K562 (cell line): ENCODE data around the gene INPPL1. TPM values are rescaled to one million over a fixed set of nuclear protein-coding genes. Genes with fewer than 3 reads are reported as not detected.
A peak's percentile ranks its signal among the peaks of the same experiment; 100 is the strongest.

Experiments used
- FOSL1 ChIP-seq: fragments of 200-800 bp; sonication (Bioruptor generic); conservative IDR thresholded peaks from 2 replicates; pipeline ENCODE4 v1.6.1; 2016; ENCODE audit warnings: missing genetic modification characterization, missing compliant biosample characterization
- GTF2B ChIP-seq: IDR thresholded peaks from 2 replicates; pipeline ENCODE4 v1.6.1; 2011; ENCODE audit not compliant: insufficient read length; ENCODE audit errors: extremely low read depth
- PBX2 ChIP-seq, 2 experiments: IDR thresholded peaks in 1 of 2; conservative IDR thresholded peaks in 1 of 2; 2 replicates each; pipeline ENCODE4 v1.6.1; 2016; ENCODE audit warnings: low read depth in 2 of 2, mild to moderate bottlenecking in 1 of 2, missing compliant biosample characterization in 1 of 2, missing genetic modification characterization in 1 of 2, moderate library complexity in 1 of 2
- PHB2 ChIP-seq: fragments of 450-650 bp; IDR thresholded peaks from 2 replicates; pipeline ENCODE4 v1.6.1; 2017; ENCODE audit warnings: low read depth
- RNF219 ChIP-seq: fragments of 250-450 bp; sonication (Bioruptor Pico); IDR thresholded peaks from 2 replicates; pipeline ENCODE4 v1.5.0; 2022; ENCODE audit warnings: mild to moderate bottlenecking
- SP1 ChIP-seq: sonication (generic); formaldehyde crosslinking; IDR thresholded peaks from 2 replicates; pipeline ENCODE4 v1.8.1; 2022; ENCODE audit warnings: mild to moderate bottlenecking, missing genetic modification reagents
- TARDBP ChIP-seq: fragments of 450-650 bp; IDR thresholded peaks from 2 replicates; pipeline ENCODE4 v1.6.1; 2016
- UBTF ChIP-seq, 2 experiments: IDR thresholded peaks; 2 replicates each; pipeline ENCODE4 v1.6.1; 2012; ENCODE audit warnings: improper control_type of control experiment in 2 of 2, low read depth in 2 of 2, low read length in 2 of 2, borderline replicate concordance in 1 of 2
- ZC3H11A ChIP-seq: IDR thresholded peaks from 2 replicates; pipeline ENCODE4 v1.6.1; 2012; ENCODE audit warnings: low read depth, low read length, improper control_type of control experiment
- ZNF184 ChIP-seq: sonication (generic); formaldehyde crosslinking; IDR thresholded peaks from 2 replicates; pipeline ENCODE4 v1.5.0; 2020; ENCODE audit warnings: missing genetic modification reagents
- ZNF280B ChIP-seq: fragments of 250-450 bp; sonication (Bioruptor Pico); IDR thresholded peaks from 2 replicates; pipeline ENCODE4 v1.5.1; 2021; ENCODE audit warnings: mild to moderate bottlenecking
- ZNF395 ChIP-seq: fragments of 200-800 bp; sonication (Bioruptor generic); IDR thresholded peaks from 2 replicates; pipeline ENCODE4 v1.6.1; 2017; ENCODE audit warnings: missing genetic modification characterization, missing compliant biosample characterization
- polyA plus RNA-seq, 8 experiments: library from polyadenylated mRNA; depleted of rRNA in 4 of 8; stranded (reverse) in 5 of 8; unstranded in 3 of 8; fragments of >200 nt; fragmentation: Nextera tagmentation in 2 of 8; fragmentation: Illumina TruSeq in 1 of 8; extraction: Ambion mirVana in 2 of 8; extraction: Trizol in 1 of 8; gene quantifications; 2 replicates each; pipeline versions ENCODE4 v1.2.1 to v1.2.3, GENCODE V29; 2011 to 2014; ENCODE audit warnings: inconsistent platforms in 1 of 8, missing spikeins in 1 of 8
- total RNA-seq, 7 experiments: library from RNA; depleted of rRNA in 6 of 7; stranded (reverse); fragments of >200 nt in 6 of 7; fragmentation: Illumina TruSeq in 2 of 7; extraction: Trizol in 2 of 7; gene quantifications; 2 replicates each; pipeline versions ENCODE4 v1.2.1 to v1.2.3, GENCODE V29; 2011 to 2021; ENCODE audit warnings: low replicate concordance in 1 of 7

The INPPL1 gene
- total and polyA plus RNA-seq, 9 of the 15 experiments (the other 6 are each of a cell fraction or from before 2014, with no cell fraction given) = 0.55 to 137 (median 61.6) TPM

- TF ChIP-seq RNF219 (CRISPR knock-in tag) (no peak), ZC3H11A (no peak), FOSL1 (tag) (peak; percentile 84), UBTF (IDR thresholded peaks at IDR 0.05; ENCODE audit: borderline replicate concordance in 1 of 2, low read depth in 2 of 2, low read length in 2 of 2) (no peak), TARDBP (no peak), PHB2 (no peak), ZNF280B (CRISPR knock-in tag) (no peak), ZNF184 (CRISPR knock-in tag) (no peak), ZNF395 (CRISPR knock-in tag) (no peak), SP1 (no peak), GTF2B (no peak), PBX2 (CRISPR knock-in tag; IDR thresholded peaks at IDR 0.05; ENCODE audit: low read depth) (no peak), PBX2 (tag; conservative IDR thresholded peaks at IDR 0.05; ENCODE audit: low read depth) (0 out of 2 replicates have a peak, but pooled peaks have one; percentile 26)
These were observed 38.8 kb downstream of the INPPL1 start (continued) for GRCh38 chr11:72263361-72263760.
